Measurements from ENCODE around the gene STAC. TPM values are rescaled to one million over a fixed set of nuclear protein-coding genes. Genes with fewer than 3 reads are reported as not detected.

STAC gene
- total RNA-seq, 4 donors from 2014 or later: 0.87 to 1.7 (median 1.6) TPM

- ATAC-seq: no peak
- no peaks in the 10 kb centered on the region for H3K9me3 ChIP-seq
- no peak overlapping the region for H3K4me3 ChIP-seq
- intact Hi-C loops (cut with DNase I; ENCODE audit: low total_unique reads) (loop anchor here (10.0 kb wide), 1 partner anchor 70 kb away; no protein-coding TSS in a partner anchor), in situ Hi-C loops (cut with MboI; ENCODE audit: low sequenced_read_pairs in 4 of 4) (no loop called here)
- TF ChIP-seq POLR2A (IDR thresholded peaks at IDR 0.05) (no peak), CTCF (IDR thresholded peaks at IDR 0.05 in 4 of 5, conservative IDR thresholded peaks at IDR 0.05 in 1 of 5) (no peak)
- no peak for DNase-seq
- no peaks in the 10 kb centered on the region for H3K27me3 ChIP-seq
- no peak overlapping the region for H3K27ac ChIP-seq
- H3K4me1 ChIP-seq: no peaks in the 10 kb centered on the region
- H3K36me3 ChIP-seq: no peaks in the 10 kb centered on the region
These were observed 24.9 kb downstream of the STAC start for GRCh38 chr3:36405190-36405589.

- no peak for TF ChIP-seq CTCF (IDR thresholded peaks at IDR 0.05 in 4 of 5, conservative IDR thresholded peaks at IDR 0.05 in 1 of 5)
- TF ChIP-seq POLR2A (IDR thresholded peaks at IDR 0.05): no peak
- no peak for DNase-seq
- Histone ChIP-seq H3K4me1 (no peaks in the 10 kb centered on the region), H3K27ac (no peak overlapping the region), H3K27me3 (no peaks in the 10 kb centered on the region), H3K9me3 (no peaks in the 10 kb centered on the region), H3K4me3 (no peak overlapping the region), H3K36me3 (no peaks in the 10 kb centered on the region)
- intact Hi-C loops (cut with DNase I; ENCODE audit: low total_unique reads): loop anchor here (10.0 kb wide), 1 partner anchor 67 kb away; no protein-coding TSS in a partner anchor
- in situ Hi-C loops (cut with MboI; ENCODE audit: low sequenced_read_pairs in 4 of 4): no loop called here
- no peak for ATAC-seq
These were observed 27.8 kb downstream of the STAC start for GRCh38 chr3:36408146-36408545.

- no peaks in the 10 kb centered on the region for H3K9me3 ChIP-seq
- intact Hi-C loops (cut with DNase I; ENCODE audit: low total_unique reads) (loop anchor here (10.0 kb wide), 1 partner anchor 65 kb away; no protein-coding TSS in a partner anchor), in situ Hi-C loops (cut with MboI; ENCODE audit: low sequenced_read_pairs in 4 of 4) (no loop called here)
- TF ChIP-seq POLR2A (IDR thresholded peaks at IDR 0.05) (no peak), CTCF (IDR thresholded peaks at IDR 0.05 in 4 of 5, conservative IDR thresholded peaks at IDR 0.05 in 1 of 5) (no peak)
- ATAC-seq (no peak), DNase-seq (no peak)
- no peaks in the 10 kb centered on the region for H3K36me3 ChIP-seq
- H3K4me3 ChIP-seq: no peak overlapping the region
- H3K27ac ChIP-seq: no peak overlapping the region
- H3K4me1 ChIP-seq: no peaks in the 10 kb centered on the region
- no peaks in the 10 kb centered on the region for H3K27me3 ChIP-seq
These were observed 29.6 kb downstream of the STAC start for GRCh38 chr3:36409862-36410261.

GRCh38 chr3:36411587-36411986 is 31.3 kb downstream of the STAC start:
- no peak overlapping the region for H3K4me3 ChIP-seq
- no peaks in the 10 kb centered on the region for H3K27me3 ChIP-seq
- DNase-seq (no peak), ATAC-seq (no peak)
- in situ Hi-C loops (cut with MboI; ENCODE audit: low sequenced_read_pairs in 4 of 4) (no loop called here), intact Hi-C loops (cut with DNase I; ENCODE audit: low total_unique reads) (no loop called here)
- no peaks in the 10 kb centered on the region for H3K36me3 ChIP-seq
- TF ChIP-seq POLR2A (IDR thresholded peaks at IDR 0.05) (no peak), CTCF (IDR thresholded peaks at IDR 0.05 in 4 of 5, conservative IDR thresholded peaks at IDR 0.05 in 1 of 5) (no peak)
- no peak overlapping the region for H3K27ac ChIP-seq
- no peaks in the 10 kb centered on the region for H3K4me1 ChIP-seq
- no peaks in the 10 kb centered on the region for H3K9me3 ChIP-seq

GRCh38 chr3:36416599-36416998 is 36.3 kb downstream of the STAC start:
- no peak overlapping the region for H3K4me3 ChIP-seq
- no peaks in the 10 kb centered on the region for H3K9me3 ChIP-seq
- no peaks in the 10 kb centered on the region for H3K4me1 ChIP-seq
- TF ChIP-seq POLR2A (IDR thresholded peaks at IDR 0.05): no peak
- TF ChIP-seq CTCF (IDR thresholded peaks at IDR 0.05 in 4 of 5, conservative IDR thresholded peaks at IDR 0.05 in 1 of 5): no peak
- DNase-seq: no peak
- ATAC-seq: no peak
- intact Hi-C loops (cut with DNase I; ENCODE audit: low total_unique reads) (no loop called here), in situ Hi-C loops (cut with MboI; ENCODE audit: low sequenced_read_pairs in 4 of 4) (no loop called here)
- no peaks in the 10 kb centered on the region for H3K36me3 ChIP-seq
- no peak overlapping the region for H3K27ac ChIP-seq
- H3K27me3 ChIP-seq: no peaks in the 10 kb centered on the region

All from gastrocnemius medialis (tissue), 4 donors.